Stimulated activated naive CD8-positive, alpha-beta T cell treated with anti-CD3 and anti-CD28 coated beads, Interleukin-15, amount 100 ng/mL, for 72 hours (primary cell): ENCODE data around the gene NMT1.
A peak's percentile ranks its signal among the peaks of the same experiment; 100 is the strongest.
"Not testable (repeated sequence)": the region's sequence is repeated elsewhere in the genome, so short reads cannot be mapped to it uniquely, and the experiment has no call there.

ENCODE experiments used
- ATAC-seq: fragments of 150-1000 bp; cut with Tn5 transposase; 2 replicates; pipeline ENCODE4 v1.10.0; 2021; ENCODE audit warnings: mild to moderate bottlenecking, moderate library complexity
- DNase-seq, 2 donors: peaks; one replicate each; pipeline ENCODE4 v3.0.0; 2021 to 2022
- H3K27ac Mint-ChIP-seq, 2 donors: one replicate each; pipeline ENCODE4 v1.8.0; 2022; ENCODE audit warnings: mild to moderate bottlenecking in 2 of 2, mixed read lengths in 2 of 2, moderate library complexity in 2 of 2
- H3K27me3 Mint-ChIP-seq: one replicate; pipeline ENCODE4 v1.8.0; 2022; ENCODE audit warnings: mixed read lengths
- H3K4me1 Mint-ChIP-seq: one replicate; pipeline ENCODE4 v1.8.0; 2022; ENCODE audit warnings: mild to moderate bottlenecking, mixed read lengths
- H3K4me3 Mint-ChIP-seq, 2 donors: one replicate each; pipeline ENCODE4 v1.8.0; 2022; ENCODE audit warnings: mild to moderate bottlenecking in 2 of 2, mixed read lengths in 2 of 2, moderate library complexity in 1 of 2
- H3K9me3 Mint-ChIP-seq, 2 donors: one replicate each; pipeline ENCODE4 v1.8.0; 2022; ENCODE audit warnings: mixed read lengths in 2 of 2

Gene NMT1

GRCh38 chr17:45115015-45115625 lies 54.0 kb downstream of the NMT1 start:
- peaks cover 24% of the 10 kb centered on the region for H3K27me3 Mint-ChIP-seq
- ATAC-seq (no peak), DNase-seq (no peak)
- H3K4me1 Mint-ChIP-seq, result no peaks in the 10 kb centered on the region
- H3K4me3 Mint-ChIP-seq, result no peak overlapping the region
- peak overlapping the region in 1 of 2 donors; percentile 50 for H3K27ac Mint-ChIP-seq
- H3K9me3 Mint-ChIP-seq, result no peaks in the 10 kb centered on the region

DNA sequence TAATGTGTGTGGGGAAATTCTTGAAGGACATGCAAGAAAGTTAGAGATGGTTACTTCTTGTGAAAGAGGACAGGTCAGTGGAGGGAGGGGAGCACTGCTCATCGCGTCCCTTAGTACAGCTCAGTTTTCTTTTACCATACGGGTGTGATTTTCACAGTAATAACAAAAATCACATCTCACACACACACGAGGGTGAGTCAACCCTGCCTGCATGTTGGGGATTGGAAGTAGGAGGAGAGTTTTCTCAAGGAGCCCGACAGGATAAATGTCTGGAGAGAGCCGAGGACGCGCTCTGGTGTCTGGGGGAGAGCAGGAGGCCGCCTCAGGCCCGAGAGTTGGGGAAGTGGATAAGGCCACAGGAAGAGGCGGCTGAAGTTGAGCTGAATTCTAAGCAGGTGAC lies 54.8 kb downstream of the NMT1 start:
- Mint-ChIP-seq H3K4me3 (no peak overlapping the region), H3K4me1 (no peaks in the 10 kb centered on the region), H3K9me3 (no peaks in the 10 kb centered on the region), H3K27me3 (peaks cover 27% of the 10 kb centered on the region), H3K27ac (no peak overlapping the region)
- ATAC-seq (no peak), DNase-seq (no peak)

- DNase-seq (no peak), ATAC-seq (no peak)
- peaks cover 32% of the 10 kb centered on the region for H3K27me3 Mint-ChIP-seq
- no peaks in the 10 kb centered on the region for H3K9me3 Mint-ChIP-seq
- H3K4me3 Mint-ChIP-seq, result no peak overlapping the region
- H3K4me1 Mint-ChIP-seq, result peaks cover 4% of the 10 kb centered on the region
- no peak overlapping the region for H3K27ac Mint-ChIP-seq
These were observed 55.4 kb downstream of the NMT1 start for GRCh38 chr17:45116434-45117016.

DNA sequence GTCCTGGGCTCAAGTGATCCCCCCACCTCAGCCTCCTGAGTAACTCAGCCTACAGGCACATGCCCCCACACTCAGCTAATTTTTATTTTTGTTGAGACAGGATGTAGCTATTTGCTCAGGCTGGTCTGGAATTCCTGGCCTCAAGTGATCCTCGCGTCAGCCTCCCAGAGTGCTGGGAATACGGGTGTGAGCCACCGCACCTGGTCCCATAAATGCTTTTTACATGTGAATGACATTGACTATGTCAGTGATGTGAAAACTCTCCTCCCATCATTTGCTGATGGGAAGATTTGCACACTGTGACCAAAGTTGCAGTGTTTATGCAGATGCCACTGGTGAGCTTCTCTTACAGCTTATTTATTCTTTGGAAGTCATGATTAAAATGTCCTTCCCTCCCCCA lies 56.2 kb downstream of the NMT1 start:
- no peak overlapping the region for H3K27ac Mint-ChIP-seq
- H3K4me1 Mint-ChIP-seq, result peaks cover 6% of the 10 kb centered on the region
- DNase-seq, result no peak
- no peaks in the 10 kb centered on the region for H3K9me3 Mint-ChIP-seq
- peaks cover 39% of the 10 kb centered on the region for H3K27me3 Mint-ChIP-seq
- no peak for ATAC-seq
- H3K4me3 Mint-ChIP-seq, result no peak overlapping the region

DNA sequence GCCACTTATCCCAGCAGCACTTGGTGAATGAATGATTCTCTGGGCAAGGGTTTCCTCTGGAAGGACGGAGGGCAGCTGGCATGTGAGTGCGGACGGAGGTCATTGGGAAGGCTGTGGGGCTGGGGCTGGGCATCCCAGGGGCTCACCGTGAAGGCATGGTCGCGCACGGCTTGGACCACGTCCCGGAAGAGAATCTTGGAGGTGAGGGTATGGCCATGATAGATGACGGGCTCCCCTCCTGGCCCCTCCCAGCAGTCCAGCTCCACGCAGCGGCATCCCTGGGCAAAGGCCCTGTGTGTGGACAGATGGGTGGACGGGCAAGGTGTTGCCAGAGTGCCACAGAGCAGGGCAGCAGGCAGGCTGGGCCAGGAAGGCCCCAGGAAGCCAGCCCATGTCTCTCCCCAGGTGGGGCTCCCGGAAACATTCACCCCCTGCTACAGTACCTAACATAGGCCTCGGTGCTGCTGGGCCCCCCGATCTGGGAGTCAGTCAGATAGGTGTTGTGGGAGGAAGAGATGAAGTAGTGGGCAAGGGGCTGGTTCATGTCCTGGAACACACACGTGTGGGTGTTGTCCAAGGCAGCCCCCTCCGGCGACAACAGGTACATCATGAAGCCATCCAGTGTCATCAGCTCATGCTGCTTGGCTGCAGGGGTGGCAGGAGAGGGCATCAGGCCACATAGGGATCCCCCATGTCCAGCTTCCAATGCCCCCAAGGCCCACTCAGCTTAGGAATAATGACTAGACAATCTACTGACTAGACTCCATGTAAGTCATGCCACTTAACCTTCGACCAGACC lies 56.9 kb downstream of the NMT1 start:
- Mint-ChIP-seq H3K4me3 (no peak overlapping the region), H3K9me3 (no peaks in the 10 kb centered on the region), H3K4me1 (peaks cover 6% of the 10 kb centered on the region), H3K27me3 (peaks cover 39% of the 10 kb centered on the region), H3K27ac (peak overlapping the region in 1 of 2 donors; percentile 91)
- ATAC-seq (no peak), DNase-seq (no peak)

- peaks cover 39% of the 10 kb centered on the region for H3K27me3 Mint-ChIP-seq
- H3K4me1 Mint-ChIP-seq, result peaks cover 6% of the 10 kb centered on the region
- no peak overlapping the region for H3K27ac Mint-ChIP-seq
- no peak overlapping the region for H3K4me3 Mint-ChIP-seq
- no peaks in the 10 kb centered on the region for H3K9me3 Mint-ChIP-seq
- ATAC-seq (no peak), DNase-seq (no peak)
These were observed 57.6 kb downstream of the NMT1 start for GRCh38 chr17:45118691-45119090.

- no peaks in the 10 kb centered on the region for H3K9me3 Mint-ChIP-seq
- DNase-seq, result no peak
- no peak overlapping the region for H3K4me3 Mint-ChIP-seq
- peaks cover 6% of the 10 kb centered on the region for H3K4me1 Mint-ChIP-seq
- H3K27me3 Mint-ChIP-seq, result peaks cover 39% of the 10 kb centered on the region
- ATAC-seq, result no peak
- no peak overlapping the region for H3K27ac Mint-ChIP-seq
These were observed 58.8 kb downstream of the NMT1 start for GRCh38 chr17:45119964-45120363.

- Mint-ChIP-seq H3K9me3 (no peaks in the 10 kb centered on the region), H3K4me1 (peaks cover 6% of the 10 kb centered on the region), H3K4me3 (no peak overlapping the region), H3K27me3 (peaks cover 38% of the 10 kb centered on the region), H3K27ac (no peak overlapping the region)
- DNase-seq (no peak), ATAC-seq (peak; percentile 16)
These were observed 59.4 kb downstream of the NMT1 start for GRCh38 chr17:45120558-45120957.

- Mint-ChIP-seq H3K4me3 (no peak overlapping the region), H3K27ac (no peak overlapping the region), H3K4me1 (peaks cover 6% of the 10 kb centered on the region), H3K9me3 (no peaks in the 10 kb centered on the region), H3K27me3 (peaks cover 33% of the 10 kb centered on the region)
- no peak for DNase-seq
- peak; percentile 6 for ATAC-seq
These were observed 59.9 kb downstream of the NMT1 start for GRCh38 chr17:45121055-45121454.

DNA sequence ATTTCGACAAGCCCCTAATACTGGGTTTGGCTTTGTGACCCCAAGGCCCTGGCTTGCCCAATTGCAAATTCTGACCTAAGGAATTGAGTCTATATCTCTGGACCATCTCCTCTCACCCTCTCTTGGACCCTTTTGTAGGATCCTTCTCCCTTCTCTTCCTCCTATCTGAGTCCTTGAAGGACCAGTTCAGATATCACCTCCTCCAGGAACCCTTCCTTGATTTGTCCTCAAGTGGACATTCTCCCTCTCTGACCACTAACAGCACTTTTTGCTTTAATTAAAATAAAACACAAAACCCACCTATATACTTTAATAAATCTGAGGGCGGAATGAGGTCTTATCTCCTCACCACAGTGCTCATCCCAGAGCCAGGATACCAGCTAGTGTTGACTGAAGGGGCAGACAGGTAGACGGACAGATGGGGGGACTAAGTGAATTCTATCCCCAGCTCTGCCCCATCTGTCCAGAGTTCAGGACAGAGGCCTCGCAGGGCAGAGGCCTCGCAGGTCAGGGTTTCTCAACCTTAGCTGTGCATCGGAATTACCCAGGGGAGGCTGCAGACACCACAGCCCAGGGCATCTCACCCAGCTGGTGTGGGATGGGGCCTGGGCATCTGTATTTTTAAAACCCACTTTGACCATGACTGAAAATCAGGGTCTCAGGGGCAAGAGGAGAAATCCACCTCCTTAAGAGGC lies 62.1 kb downstream of the NMT1 start:
- Mint-ChIP-seq H3K27ac (peak overlapping the region in 1 of 2 donors; percentile 69), H3K27me3 (peaks cover 27% of the 10 kb centered on the region), H3K9me3 (no peaks in the 10 kb centered on the region), H3K4me3 (no peak overlapping the region), H3K4me1 (peaks cover 6% of the 10 kb centered on the region)
- DNase-seq (no peak), ATAC-seq (no peak)

DNA sequence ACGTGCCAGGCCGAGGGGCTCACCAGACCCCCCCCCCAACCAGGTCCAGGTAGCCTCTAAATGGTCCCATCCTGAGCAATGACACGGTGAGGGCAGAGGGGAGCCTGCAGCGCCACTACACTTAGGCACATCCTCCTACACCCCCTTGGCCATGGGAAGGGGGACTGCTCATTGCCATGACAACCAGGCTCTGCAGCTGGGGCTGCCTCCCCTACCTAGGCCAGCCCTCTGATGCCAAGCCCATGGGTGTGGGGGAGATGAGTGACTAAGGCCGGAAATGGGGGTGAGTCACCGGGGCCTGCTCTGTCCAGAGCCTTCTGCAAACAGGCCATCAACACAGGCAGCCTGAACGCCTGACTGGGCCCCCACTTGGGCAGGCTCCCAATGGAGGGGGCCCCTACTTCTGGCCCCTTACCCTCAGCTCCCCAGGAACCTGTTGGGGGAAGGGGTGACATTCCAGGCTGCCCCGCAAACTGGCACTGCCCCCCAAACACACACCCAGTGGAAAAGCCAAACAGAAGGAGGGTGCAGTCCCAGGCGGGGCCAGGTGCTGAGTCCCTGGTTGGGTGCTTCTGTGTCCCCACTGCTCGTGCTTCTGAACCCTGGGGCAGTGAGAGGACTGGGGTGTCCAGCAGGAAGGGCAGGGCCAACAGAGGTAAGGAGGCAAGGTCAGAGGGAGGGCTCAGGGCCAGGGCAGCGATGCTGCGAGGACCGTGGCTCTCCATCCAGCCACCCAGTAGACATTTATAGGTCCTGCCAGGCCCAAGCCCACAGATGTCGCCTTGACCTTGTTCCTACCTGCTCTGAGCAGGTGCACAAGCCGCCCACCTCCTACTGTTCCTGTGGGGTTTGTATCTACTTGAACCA lies 63.0 kb downstream of the NMT1 start:
- Mint-ChIP-seq H3K4me1 (peaks cover 6% of the 10 kb centered on the region), H3K4me3 (no peak overlapping the region), H3K9me3 (no peaks in the 10 kb centered on the region), H3K27ac (peak overlapping the region in 1 of 2 donors; percentile 67), H3K27me3 (peaks cover 25% of the 10 kb centered on the region)
- no peak for DNase-seq
- peak; percentile 52 for ATAC-seq

- Mint-ChIP-seq H3K27me3 (peaks cover 19% of the 10 kb centered on the region), H3K27ac (peak overlapping the region in 1 of 2 donors; percentile 27)
- H3K4me1 Mint-ChIP-seq, H3K4me3 Mint-ChIP-seq, H3K9me3 Mint-ChIP-seq, DNase-seq, ATAC-seq: not testable (repeated sequence)
These were observed 63.6 kb downstream of the NMT1 start for GRCh38 chr17:45124797-45125122.

- no peak for DNase-seq
- no peak for ATAC-seq
- Mint-ChIP-seq H3K4me3 (no peak overlapping the region), H3K27ac (no peak overlapping the region), H3K9me3 (no peaks in the 10 kb centered on the region), H3K27me3 (peaks cover 16% of the 10 kb centered on the region), H3K4me1 (peaks cover 6% of the 10 kb centered on the region)
These were observed 64.4 kb downstream of the NMT1 start for GRCh38 chr17:45125509-45125908.

DNA sequence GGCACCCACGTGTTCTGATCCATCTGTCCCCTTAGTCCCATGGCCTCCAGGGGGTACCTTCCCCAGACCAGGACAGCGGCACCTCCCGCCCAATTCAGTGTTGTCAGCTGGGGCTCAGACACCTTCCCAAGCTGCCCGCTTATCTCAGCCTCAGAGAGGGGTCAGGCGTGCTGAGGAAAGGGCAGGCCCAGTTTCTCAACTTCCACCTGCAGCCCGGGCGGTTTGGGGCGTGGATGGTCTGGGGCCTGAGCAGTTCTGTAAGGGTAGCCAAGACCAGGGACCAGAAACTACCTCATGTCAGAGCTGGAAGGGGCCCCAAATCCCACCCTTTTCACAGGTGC lies 66.1 kb downstream of the NMT1 start:
- Mint-ChIP-seq H3K27ac (no peak overlapping the region), H3K27me3 (peaks cover 18% of the 10 kb centered on the region), H3K4me3 (no peak overlapping the region), H3K4me1 (no peaks in the 10 kb centered on the region), H3K9me3 (no peaks in the 10 kb centered on the region)
- DNase-seq (no peak), ATAC-seq (no peak)

DNA sequence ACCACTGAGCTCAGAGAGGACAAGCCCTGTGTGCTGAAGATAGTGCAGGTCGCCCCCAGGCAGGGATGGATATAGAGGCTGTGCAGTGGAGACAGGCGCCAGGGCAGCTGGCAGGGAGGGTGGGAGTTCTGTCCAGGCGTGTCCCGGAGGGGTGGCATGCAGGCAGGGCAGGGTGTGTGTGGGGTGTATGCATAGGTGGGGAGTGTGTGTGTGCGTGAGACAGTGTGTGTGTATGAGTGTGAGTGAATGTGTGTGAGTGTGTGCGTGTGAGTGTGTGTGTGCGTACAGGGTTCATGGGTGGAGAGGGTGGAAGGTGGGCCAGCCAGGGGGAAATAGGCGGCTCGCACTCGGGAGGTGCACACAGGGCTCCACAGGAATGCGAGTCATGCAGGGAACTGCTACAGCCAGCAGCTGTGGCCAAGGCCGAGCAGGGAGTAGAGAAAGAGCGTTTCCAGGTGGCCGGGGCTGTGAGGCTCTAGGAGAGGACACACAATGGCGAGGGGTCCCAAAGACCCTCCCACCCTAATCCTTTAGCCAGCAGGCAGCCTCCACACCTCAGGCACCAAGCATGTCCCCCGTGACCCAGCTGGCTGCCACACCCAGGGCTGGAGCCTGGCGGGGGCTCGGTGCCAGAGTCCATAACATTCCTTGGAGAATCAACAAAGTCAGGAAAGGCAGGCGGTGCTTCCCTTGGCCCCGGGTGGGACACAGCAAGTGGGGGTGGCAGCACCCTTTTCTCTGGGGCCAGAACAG lies 66.6 kb downstream of the NMT1 start:
- Mint-ChIP-seq H3K27me3 (peaks cover 17% of the 10 kb centered on the region), H3K27ac (peak overlapping the region in 1 of 2 donors; percentile 12), H3K9me3 (no peaks in the 10 kb centered on the region), H3K4me3 (no peak overlapping the region), H3K4me1 (no peaks in the 10 kb centered on the region)
- ATAC-seq (no peak), DNase-seq (no peak)
